ENCODE measurements around the gene PCMTD2. TPM values are rescaled to one million over a fixed set of nuclear protein-coding genes. Genes with fewer than 3 reads are reported as not detected.

PCMTD2 gene
- polyA plus RNA-seq, 2 of the 4 experiments (the other 2 are of a cell fraction): 19.9 to 41.8 TPM

- Histone ChIP-seq H3K4me3 (no peak overlapping the region), H3K9me3 (no peaks in the 10 kb centered on the region), H3K4me2 (no peak overlapping the region), H3K4me1 (no peaks in the 10 kb centered on the region), H3K27ac (no peak overlapping the region)
- FAIRE-seq: no peak
- TF ChIP-seq KDM1A (IDR thresholded peaks at IDR 0.05; ENCODE audit: low read depth) (no peak), MAFK (IDR thresholded peaks at IDR 0.05; ENCODE audit: partially characterized antibody) (peak; percentile 52)
- ATAC-seq: no peak
- no peak for DNase-seq (ENCODE audit: low read depth in 1 of 2, low spot score in 1 of 2)
- ChIA-PET CTCF (interaction anchor here (1.0 to 1.4 kb wide), 2 partner anchors 8 to 75 kb away, joined by 3 read pairs; no protein-coding TSS in a partner anchor), POLR2A (no interaction called here)
- WGBS (ENCODE audit: missing lambda C conversion rate): 49% methylated on average over 14 of the region's 14 CpGs
Measured at GRCh38 chr20:64228751-64229506, 26.6 kb upstream of the PCMTD2 start.

GRCh38 chr20:64229507-64230061 is 26.0 kb upstream of the PCMTD2 start:
- no peak overlapping the region for H3K4me3 ChIP-seq
- H3K4me1 ChIP-seq: no peaks in the 10 kb centered on the region
- DNase-seq (ENCODE audit: low read depth in 1 of 2, low spot score in 1 of 2) (no peak), FAIRE-seq (no peak), ATAC-seq (no peak)
- ChIA-PET POLR2A (no interaction called here), CTCF (interaction anchor here (1.4 kb wide), 1 partner anchor 75 kb away, joined by 3 read pairs; no protein-coding TSS in a partner anchor)
- no peaks in the 10 kb centered on the region for H3K9me3 ChIP-seq
- TF ChIP-seq CHD4 (IDR thresholded peaks at IDR 0.05; ENCODE audit: borderline replicate concordance) (no peak), TP53 (CRISPR knock-in tag; IDR thresholded peaks at IDR 0.05) (no peak), HEYL (CRISPR knock-in tag; IDR thresholded peaks at IDR 0.05) (no peak), ZNF302 (CRISPR knock-in tag; IDR thresholded peaks at IDR 0.05) (no peak), CEBPB (IDR thresholded peaks at IDR 0.05) (no peak), MAZ (IDR thresholded peaks at IDR 0.05; ENCODE audit: borderline replicate concordance, low read depth, low read length) (no peak), HOXA7 (CRISPR knock-in tag; IDR thresholded peaks at IDR 0.05) (no peak), FOSL2 (IDR thresholded peaks at IDR 0.05) (no peak), FOSL2 (CRISPR knock-in tag; IDR thresholded peaks at IDR 0.05) (no peak), BHLHE40 (IDR thresholded peaks at IDR 0.05; ENCODE audit: low read depth, low read length) (no peak), POLR2A (IDR thresholded peaks at IDR 0.05; ENCODE audit: low read length) (no peak), MAX (IDR thresholded peaks at IDR 0.05) (no peak), USF2 (IDR thresholded peaks at IDR 0.05) (no peak), CBX2 (IDR thresholded peaks at IDR 0.05; ENCODE audit: borderline replicate concordance, low read depth) (no peak), TFCP2L1 (CRISPR knock-in tag; IDR thresholded peaks at IDR 0.05) (no peak), RNF2 (IDR thresholded peaks at IDR 0.05; ENCODE audit: borderline replicate concordance, low read depth) (no peak), HES2 (IDR thresholded peaks at IDR 0.05) (no peak), MAFK (IDR thresholded peaks at IDR 0.05; ENCODE audit: partially characterized antibody) (no peak)
- WGBS (ENCODE audit: missing lambda C conversion rate): 63% methylated on average over 8 of the region's 8 CpGs
- no peak overlapping the region for H3K4me2 ChIP-seq
- H3K27ac ChIP-seq: no peak overlapping the region

- Histone ChIP-seq H3K27ac (no peak overlapping the region), H3K4me2 (no peak overlapping the region), H3K9me3 (no peaks in the 10 kb centered on the region), H3K4me3 (no peak overlapping the region), H3K4me1 (no peaks in the 10 kb centered on the region)
- ATAC-seq: no peak
- POLR2A ChIA-PET: no interaction called here
- FAIRE-seq: no peak
- CTCF ChIA-PET: no interaction called here
- 77% methylated on average over 19 of the region's 22 CpGs for WGBS (ENCODE audit: missing lambda C conversion rate)
- no peak for DNase-seq (ENCODE audit: low read depth in 1 of 2, low spot score in 1 of 2)
- TF ChIP-seq PBX3 (IDR thresholded peaks at IDR 0.05) (no peak), POLR2A (IDR thresholded peaks at IDR 0.05; ENCODE audit: low read length) (no peak), FOSB (CRISPR knock-in tag; IDR thresholded peaks at IDR 0.05) (no peak), REST (IDR thresholded peaks at IDR 0.05) (no peak), HOXB13 (CRISPR knock-in tag; IDR thresholded peaks at IDR 0.05; ENCODE audit: low read depth) (no peak), NR3C1 (IDR thresholded peaks at IDR 0.05) (no peak), ATOH8 (CRISPR knock-in tag; IDR thresholded peaks at IDR 0.05; ENCODE audit: low read depth) (no peak), RAD21 (conservative IDR thresholded peaks at IDR 0.05 in 1 of 2, IDR thresholded peaks at IDR 0.05 in 1 of 2) (no peak), ZNF302 (CRISPR knock-in tag; IDR thresholded peaks at IDR 0.05) (no peak)
Measured at GRCh38 chr20:64230461-64231145, 24.9 kb upstream of the PCMTD2 start.
